Measurements from ENCODE around the gene AKAP8L. TPM values are rescaled to one million over a fixed set of nuclear protein-coding genes. Genes with fewer than 3 reads are reported as not detected.
A peak's percentile ranks its signal among the peaks of the same experiment; 100 is the strongest.

AKAP8L gene
- polyA plus RNA-seq, 4 donors: 40.4 to 134 (median 80.9) TPM

DNA sequence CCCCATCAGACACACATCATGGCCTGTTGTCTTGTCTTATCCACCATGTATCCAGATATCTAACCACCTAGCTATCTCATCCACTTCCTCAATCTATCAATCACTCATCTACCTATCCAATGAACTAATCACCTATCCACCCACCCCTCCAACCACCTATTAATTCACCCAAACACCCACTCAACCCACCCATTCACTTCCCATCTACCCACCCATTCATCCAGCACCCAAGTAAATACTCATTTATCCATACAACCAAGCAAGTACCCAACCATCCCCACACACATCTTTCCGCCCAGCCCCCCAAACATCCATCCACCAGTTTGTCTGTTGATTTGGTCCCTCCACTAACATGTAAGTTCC, 31.7 kb upstream of the AKAP8L start:
- H3K27me3 ChIP-seq (ENCODE audit: control insufficient read depth in 3 of 3, insufficient read depth in 3 of 3, low read length in 3 of 3): peaks cover 0 to 28% (median 3%) of the 10 kb centered on the region in 3 donors
- peaks cover 0 to 10% (median 3%) of the 10 kb centered on the region in 3 donors for H3K4me1 ChIP-seq (ENCODE audit: control insufficient read depth in 3 of 3, insufficient read depth in 2 of 3, low read depth in 1 of 3, low read length in 2 of 3)
- peaks cover 0 to 4% of the 10 kb centered on the region in 2 donors for H3K9me3 ChIP-seq (ENCODE audit: control insufficient read depth in 2 of 2, insufficient read depth in 1 of 2, low read depth in 1 of 2, low read length in 1 of 2)
- H3K4me3 ChIP-seq (ENCODE audit: low read depth in 1 of 3, low read length in 3 of 3): no peak overlapping the region
- peak overlapping the region in 2 of 3 donors; percentile 0 to 71 for H3K27ac ChIP-seq (ENCODE audit: low read depth in 1 of 3, low read length in 2 of 3)
- DNase-seq (no peak), FAIRE-seq (no peak)
- 86 to 90% (median 90%) methylated on average over 1 of the region's 1 CpG for WGBS, 3 donors
- H3K36me3 ChIP-seq (ENCODE audit: control insufficient read depth in 3 of 3, insufficient read depth in 2 of 3, low read depth in 1 of 3, low read length in 3 of 3): no peaks in the 10 kb centered on the region

GRCh38 chr19:15449620-15450527, 31.1 kb upstream of the AKAP8L start, which contains the start of gene WIZ:
TSS of gene WIZ (minus strand) at chr19:15449956. CDS start at chr19:15448307, 1,649 bp downstream.
- DNase-seq (peak; percentile 66 to 89), FAIRE-seq (no peak)
- WGBS, 3 donors: 0 to 10% (median 2%) methylated on average over 7 to 73 of the region's 77 CpGs
- H3K9me3 ChIP-seq (ENCODE audit: control insufficient read depth in 2 of 2, insufficient read depth in 1 of 2, low read depth in 1 of 2, low read length in 1 of 2): peaks cover 0 to 4% of the 10 kb centered on the region in 2 donors
- H3K27me3 ChIP-seq (ENCODE audit: control insufficient read depth in 3 of 3, insufficient read depth in 3 of 3, low read length in 3 of 3): peaks cover 0 to 22% (median 0%) of the 10 kb centered on the region in 3 donors
- H3K27ac ChIP-seq (ENCODE audit: low read depth in 1 of 3, low read length in 2 of 3): peak within 1 kb of the TSS in 2 of 3 donors; percentile 54 to 71
- H3K36me3 ChIP-seq (ENCODE audit: control insufficient read depth in 3 of 3, insufficient read depth in 2 of 3, low read depth in 1 of 3, low read length in 3 of 3): no peaks in the 10 kb centered on the region
- peaks cover 0 to 10% (median 3%) of the 10 kb centered on the region in 3 donors for H3K4me1 ChIP-seq (ENCODE audit: control insufficient read depth in 3 of 3, insufficient read depth in 2 of 3, low read depth in 1 of 3, low read length in 2 of 3)
- H3K4me3 ChIP-seq (ENCODE audit: low read depth in 1 of 3, low read length in 3 of 3): peak within 1 kb of the TSS; percentile 40 to 69 (median 49)

GRCh38 chr19:15448778-15449619, 30.2 kb upstream of the AKAP8L start:
- DNase-seq (no peak), FAIRE-seq (no peak)
- Histone ChIP-seq H3K27ac (ENCODE audit: low read depth in 1 of 3, low read length in 2 of 3) (no peak overlapping the region), H3K36me3 (ENCODE audit: control insufficient read depth in 3 of 3, insufficient read depth in 2 of 3, low read depth in 1 of 3, low read length in 3 of 3) (no peaks in the 10 kb centered on the region), H3K4me3 (ENCODE audit: low read depth in 1 of 3, low read length in 3 of 3) (peak overlapping the region; percentile 40 to 69 (median 49)), H3K27me3 (ENCODE audit: control insufficient read depth in 3 of 3, insufficient read depth in 3 of 3, low read length in 3 of 3) (peaks cover 0 to 14% (median 0%) of the 10 kb centered on the region in 3 donors), H3K4me1 (ENCODE audit: control insufficient read depth in 3 of 3, insufficient read depth in 2 of 3, low read depth in 1 of 3, low read length in 2 of 3) (peaks cover 0 to 10% (median 3%) of the 10 kb centered on the region in 3 donors), H3K9me3 (ENCODE audit: control insufficient read depth in 2 of 2, insufficient read depth in 1 of 2, low read depth in 1 of 2, low read length in 1 of 2) (peaks cover 0 to 4% of the 10 kb centered on the region in 2 donors)
- WGBS, 3 donors: 2 to 10% (median 4%) methylated on average over 20 to 43 of the region's 43 CpGs

DNA sequence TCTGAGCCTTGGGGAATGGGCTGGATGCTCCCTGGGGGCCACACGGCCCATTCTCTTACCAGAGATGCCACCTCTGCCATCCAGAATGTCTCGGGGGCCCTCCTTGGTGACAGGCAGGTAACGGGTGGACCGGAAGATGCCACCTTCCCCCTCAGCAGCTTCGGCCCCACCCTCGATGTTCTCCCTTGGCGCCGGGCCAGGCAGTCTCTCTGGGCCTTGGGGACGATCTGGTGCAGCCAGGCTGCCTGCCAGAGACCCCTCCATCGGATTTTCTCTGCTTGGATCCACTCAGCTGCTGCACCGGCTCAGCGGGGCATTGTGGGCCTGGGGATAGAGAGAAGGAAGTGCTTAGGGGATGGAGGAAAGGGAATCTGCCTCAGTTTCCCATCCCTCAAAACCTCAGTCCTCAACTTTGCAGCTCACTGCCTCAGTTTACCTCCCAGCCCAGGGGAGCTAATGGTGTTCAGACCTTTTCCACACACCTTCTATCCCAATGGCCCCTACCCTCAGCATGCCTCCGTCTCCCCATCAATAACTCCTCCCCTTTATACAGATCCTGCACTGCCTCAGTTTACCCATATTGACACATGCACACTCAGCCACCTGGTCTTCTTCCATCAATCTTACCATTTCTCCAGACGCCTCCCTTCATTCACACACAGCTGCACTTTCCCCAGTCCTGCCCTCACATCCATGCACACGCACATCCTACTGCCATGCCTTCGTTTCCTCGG, 29.4 kb upstream of the AKAP8L start:
- WGBS, 3 donors: 54 to 61% (median 60%) methylated on average over 17 of the region's 17 CpGs
- peaks cover 0 to 10% (median 3%) of the 10 kb centered on the region in 3 donors for H3K4me1 ChIP-seq (ENCODE audit: control insufficient read depth in 3 of 3, insufficient read depth in 2 of 3, low read depth in 1 of 3, low read length in 2 of 3)
- H3K36me3 ChIP-seq (ENCODE audit: control insufficient read depth in 3 of 3, insufficient read depth in 2 of 3, low read depth in 1 of 3, low read length in 3 of 3): no peaks in the 10 kb centered on the region
- peaks cover 0 to 4% of the 10 kb centered on the region in 2 donors for H3K9me3 ChIP-seq (ENCODE audit: control insufficient read depth in 2 of 2, insufficient read depth in 1 of 2, low read depth in 1 of 2, low read length in 1 of 2)
- FAIRE-seq: no peak
- H3K4me3 ChIP-seq (ENCODE audit: low read depth in 1 of 3, low read length in 3 of 3): peak overlapping the region in 1 of 3 donors; percentile 49
- DNase-seq: no peak
- peaks cover 0 to 6% (median 0%) of the 10 kb centered on the region in 3 donors for H3K27me3 ChIP-seq (ENCODE audit: control insufficient read depth in 3 of 3, insufficient read depth in 3 of 3, low read length in 3 of 3)
- H3K27ac ChIP-seq (ENCODE audit: low read depth in 1 of 3, low read length in 2 of 3): no peak overlapping the region

- no peak overlapping the region for H3K4me3 ChIP-seq (ENCODE audit: low read depth in 1 of 3, low read length in 3 of 3)
- H3K4me1 ChIP-seq (ENCODE audit: control insufficient read depth in 3 of 3, insufficient read depth in 2 of 3, low read depth in 1 of 3, low read length in 2 of 3): peaks cover 0 to 4% (median 0%) of the 10 kb centered on the region in 3 donors
- H3K27me3 ChIP-seq (ENCODE audit: control insufficient read depth in 3 of 3, insufficient read depth in 3 of 3, low read length in 3 of 3): no peaks in the 10 kb centered on the region
- no peaks in the 10 kb centered on the region for H3K36me3 ChIP-seq (ENCODE audit: control insufficient read depth in 3 of 3, insufficient read depth in 2 of 3, low read depth in 1 of 3, low read length in 3 of 3)
- DNase-seq (no peak), FAIRE-seq (no peak)
- no peak overlapping the region for H3K27ac ChIP-seq (ENCODE audit: low read depth in 1 of 3, low read length in 2 of 3)
- peaks cover 0 to 3% of the 10 kb centered on the region in 2 donors for H3K9me3 ChIP-seq (ENCODE audit: control insufficient read depth in 2 of 2, insufficient read depth in 1 of 2, low read depth in 1 of 2, low read length in 1 of 2)
- 84 to 88% (median 87%) methylated on average over 4 of the region's 4 CpGs for WGBS, 3 donors
These were observed 28.3 kb upstream of the AKAP8L start for GRCh38 chr19:15447057-15447456.

DNA sequence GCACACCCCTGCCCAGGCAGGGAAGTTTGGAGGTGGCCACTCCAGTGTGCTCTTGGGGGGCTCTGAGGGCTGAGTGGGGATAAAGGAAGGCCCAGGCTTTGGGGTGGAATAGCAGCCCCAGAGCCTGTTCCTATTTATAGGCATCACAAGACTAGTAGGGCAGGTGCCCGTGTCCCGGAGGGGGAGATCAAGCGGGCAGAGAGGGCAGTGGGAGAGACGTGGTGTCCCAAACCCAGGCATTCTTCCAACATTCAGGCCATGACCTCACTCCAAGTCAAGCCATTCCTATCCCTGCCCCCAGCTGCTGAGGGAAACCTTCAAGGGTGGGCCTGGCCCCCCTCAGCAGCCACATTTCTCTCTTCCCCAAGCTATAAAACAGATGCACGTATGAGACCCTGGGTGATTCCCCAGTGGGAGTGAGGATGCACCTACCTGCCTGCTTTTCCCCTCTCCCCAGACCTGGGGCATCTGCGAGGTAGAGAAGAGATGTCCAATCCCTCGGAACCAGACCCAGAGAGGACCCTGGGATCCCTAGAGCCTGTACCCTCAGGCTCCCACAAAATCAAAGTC, 27.1 kb upstream of the AKAP8L start:
- Histone ChIP-seq H3K36me3 (ENCODE audit: control insufficient read depth in 3 of 3, insufficient read depth in 2 of 3, low read depth in 1 of 3, low read length in 3 of 3) (no peaks in the 10 kb centered on the region), H3K4me1 (ENCODE audit: control insufficient read depth in 3 of 3, insufficient read depth in 2 of 3, low read depth in 1 of 3, low read length in 2 of 3) (peaks cover 0 to 4% (median 0%) of the 10 kb centered on the region in 3 donors), H3K9me3 (ENCODE audit: control insufficient read depth in 2 of 2, insufficient read depth in 1 of 2, low read depth in 1 of 2, low read length in 1 of 2) (no peaks in the 10 kb centered on the region), H3K27me3 (ENCODE audit: control insufficient read depth in 3 of 3, insufficient read depth in 3 of 3, low read length in 3 of 3) (no peaks in the 10 kb centered on the region), H3K27ac (ENCODE audit: low read depth in 1 of 3, low read length in 2 of 3) (no peak overlapping the region), H3K4me3 (ENCODE audit: low read depth in 1 of 3, low read length in 3 of 3) (no peak overlapping the region)
- DNase-seq: no peak
- FAIRE-seq: no peak
- WGBS, 3 donors: 74 to 78% (median 76%) methylated on average over 6 to 7 of the region's 7 CpGs

GRCh38 chr19:15445227-15445605, 26.4 kb upstream of the AKAP8L start:
- 89 to 93% (median 90%) methylated on average over 9 of the region's 9 CpGs for WGBS, 3 donors
- no peaks in the 10 kb centered on the region for H3K9me3 ChIP-seq (ENCODE audit: control insufficient read depth in 2 of 2, insufficient read depth in 1 of 2, low read depth in 1 of 2, low read length in 1 of 2)
- H3K4me3 ChIP-seq (ENCODE audit: low read depth in 1 of 3, low read length in 3 of 3): no peak overlapping the region
- DNase-seq: no peak
- no peaks in the 10 kb centered on the region for H3K27me3 ChIP-seq (ENCODE audit: control insufficient read depth in 3 of 3, insufficient read depth in 3 of 3, low read length in 3 of 3)
- FAIRE-seq: no peak
- peaks cover 0 to 4% (median 0%) of the 10 kb centered on the region in 3 donors for H3K4me1 ChIP-seq (ENCODE audit: control insufficient read depth in 3 of 3, insufficient read depth in 2 of 3, low read depth in 1 of 3, low read length in 2 of 3)
- H3K27ac ChIP-seq (ENCODE audit: low read depth in 1 of 3, low read length in 2 of 3): no peak overlapping the region
- H3K36me3 ChIP-seq (ENCODE audit: control insufficient read depth in 3 of 3, insufficient read depth in 2 of 3, low read depth in 1 of 3, low read length in 3 of 3): no peaks in the 10 kb centered on the region
